ENCODE data around the gene SLC15A2. TPM values are rescaled to one million over a fixed set of nuclear protein-coding genes. Genes with fewer than 3 reads are reported as not detected.
A peak's percentile ranks its signal among the peaks of the same experiment; 100 is the strongest.

The SLC15A2 gene
- total RNA-seq (21.8 TPM), polyA plus RNA-seq (ENCODE audit: insufficient read depth, low read depth, low replicate concordance) (9.0 TPM)
- long read RNA-seq, donor 1, partial matches to known transcripts, result 0 of 1 reads
- long read RNA-seq, donor 1, other reads (novel, unspliced or antisense), result 0 of 1 reads
- long read RNA-seq, donor 2, partial matches to known transcripts, result 0 of 2 reads
- long read RNA-seq, donor 2, other reads (novel, unspliced or antisense), result 0 of 2 reads
- long read RNA-seq, donor 3, partial matches to known transcripts, result 9 of 11 reads
- long read RNA-seq, donor 3, other reads (novel, unspliced or antisense), result 0 of 11 reads
- long read RNA-seq, donor 4, full-length matches to known transcripts, result 2 of 2 reads
- long read RNA-seq, donor 4, partial matches to known transcripts, result 0 of 2 reads
- long read RNA-seq, donor 4, other reads (novel, unspliced or antisense), result 0 of 2 reads
- long read RNA-seq, donor 5, result 0 reads
- long read RNA-seq, donor 6, result 0 reads
- long read RNA-seq, donor 7, full-length matches to known transcripts, result 3 of 7 reads
- long read RNA-seq, donor 7, partial matches to known transcripts, result 1 of 7 reads
- long read RNA-seq, donor 7, other reads (novel, unspliced or antisense), result 3 of 7 reads
- long read RNA-seq, donor 8, result 0 reads
- long read RNA-seq, donor 9, result 0 reads
- long read RNA-seq, donor 10, full-length matches to known transcripts, result 3 of 3 reads
- long read RNA-seq, donor 10, partial matches to known transcripts, result 0 of 3 reads
- long read RNA-seq, donor 10, other reads (novel, unspliced or antisense), result 0 of 3 reads

- Histone ChIP-seq H3K4me1 (ENCODE audit: control insufficient read depth in 2 of 3, insufficient read depth in 2 of 3, low read depth in 1 of 3, low read length in 3 of 3) (peaks cover 0 to 5% (median 0%) of the 10 kb centered on the region in 3 donors), H3K4me3 (ENCODE audit: low read length in 3 of 3) (peak within 1 kb of the TSS in 2 of 3 donors; percentile 15 to 44), H3K27ac (ENCODE audit: low read depth in 2 of 2, low read length in 2 of 2) (no peak within 1 kb of the TSS), H3K9me3 (ENCODE audit: control insufficient read depth in 2 of 3, insufficient read depth in 1 of 3, low read length in 3 of 3) (no peaks in the 10 kb centered on the region), H3K9ac (ENCODE audit: low read length in 3 of 3) (peak within 1 kb of the TSS in 1 of 3 donors; percentile 2), H3K36me3 (ENCODE audit: control insufficient read depth in 2 of 3, insufficient read depth in 3 of 3, low read length in 3 of 3) (peaks cover 0 to 6% (median 0%) of the 10 kb centered on the region in 3 donors), H3K27me3 (ENCODE audit: control insufficient read depth, insufficient read depth, low read length) (no peaks in the 10 kb centered on the region)
- DNase-seq (peak in 1 of 5 donors; percentile 21), FAIRE-seq (no peak)
- TF ChIP-seq CTCF (IDR thresholded peaks at IDR 0.05; ENCODE audit: borderline replicate concordance, extremely low read depth, insufficient read depth), result no peak
- intact Hi-C loops (cut with DNase I), result no loop called here
Measured at GRCh38 chr3:121894301-121894990, at the start of gene SLC15A2. Gene SLC15A2 (plus strand): TSS chr3:121894401. CDS start chr3:121894477, 76 bp downstream.

- Histone ChIP-seq H3K27me3 (ENCODE audit: control insufficient read depth, insufficient read depth, low read length) (no peaks in the 10 kb centered on the region), H3K36me3 (ENCODE audit: control insufficient read depth in 2 of 3, insufficient read depth in 3 of 3, low read length in 3 of 3) (no peaks in the 10 kb centered on the region), H3K9ac (ENCODE audit: low read length in 3 of 3) (no peak overlapping the region), H3K9me3 (ENCODE audit: control insufficient read depth in 2 of 3, insufficient read depth in 1 of 3, low read length in 3 of 3) (no peaks in the 10 kb centered on the region), H3K27ac (ENCODE audit: low read depth in 2 of 2, low read length in 2 of 2) (no peak overlapping the region), H3K4me1 (ENCODE audit: control insufficient read depth in 2 of 3, insufficient read depth in 2 of 3, low read depth in 1 of 3, low read length in 3 of 3) (no peaks in the 10 kb centered on the region), H3K4me3 (ENCODE audit: low read length in 3 of 3) (no peak overlapping the region)
- TF ChIP-seq CTCF (IDR thresholded peaks at IDR 0.05; ENCODE audit: borderline replicate concordance, extremely low read depth, insufficient read depth), result no peak
- intact Hi-C loops (cut with DNase I), result no loop called here
- DNase-seq, result no peak
- FAIRE-seq, result no peak
Measured at GRCh38 chr3:121844892-121845291, 49.3 kb upstream of the SLC15A2 start.

GRCh38 chr3:121852256-121852655 lies 41.9 kb upstream of the SLC15A2 start:
- H3K9ac ChIP-seq (ENCODE audit: low read length in 3 of 3), result no peak overlapping the region
- no peak for FAIRE-seq

More at GRCh38 chr3:121852256-121852655, 41.9 kb upstream of the SLC15A2 start:
- Histone ChIP-seq H3K27ac (ENCODE audit: low read depth in 2 of 2, low read length in 2 of 2) (no peak overlapping the region), H3K4me3 (ENCODE audit: low read length in 3 of 3) (no peak overlapping the region), H3K4me1 (ENCODE audit: control insufficient read depth in 2 of 3, insufficient read depth in 2 of 3, low read depth in 1 of 3, low read length in 3 of 3) (no peaks in the 10 kb centered on the region), H3K9me3 (ENCODE audit: control insufficient read depth in 2 of 3, insufficient read depth in 1 of 3, low read length in 3 of 3) (no peaks in the 10 kb centered on the region), H3K27me3 (ENCODE audit: control insufficient read depth, insufficient read depth, low read length) (no peaks in the 10 kb centered on the region), H3K36me3 (ENCODE audit: control insufficient read depth in 2 of 3, insufficient read depth in 3 of 3, low read length in 3 of 3) (no peaks in the 10 kb centered on the region)
- no peak for DNase-seq
- intact Hi-C loops (cut with DNase I), result no loop called here
- TF ChIP-seq CTCF (IDR thresholded peaks at IDR 0.05; ENCODE audit: borderline replicate concordance, extremely low read depth, insufficient read depth), result no peak
